ENCODE measurements around the gene DMRTB1. TPM values are rescaled to one million over a fixed set of nuclear protein-coding genes. Genes with fewer than 3 reads are reported as not detected.

DMRTB1 gene
- total RNA-seq, 2 experiments from 2014 or later, result not detected

- Mint-ChIP-seq H3K9me3 (no peaks in the 10 kb centered on the region), H3K4me1 (no peaks in the 10 kb centered on the region), H3K36me3 (no peaks in the 10 kb centered on the region), H3K27ac (no peak overlapping the region), H3K27me3 (peaks cover 5% of the 10 kb centered on the region), H3K4me3 (no peak overlapping the region)
- no peak for DNase-seq
- no peak for ATAC-seq (ENCODE audit: low read depth)
- POLR2A ChIA-PET, result no interaction called here
These were observed 18.7 kb downstream of the DMRTB1 start for GRCh38 chr1:53477651-53478501.

- H3K4me1 Mint-ChIP-seq, result no peaks in the 10 kb centered on the region
- H3K36me3 Mint-ChIP-seq, result no peaks in the 10 kb centered on the region
- DNase-seq (no peak), ATAC-seq (ENCODE audit: low read depth) (no peak)
- H3K4me3 Mint-ChIP-seq, result no peak overlapping the region
- POLR2A ChIA-PET, result no interaction called here
- H3K27ac Mint-ChIP-seq, result no peak overlapping the region
- H3K27me3 Mint-ChIP-seq, result peaks cover 5% of the 10 kb centered on the region
- no peaks in the 10 kb centered on the region for H3K9me3 Mint-ChIP-seq
These were observed 19.3 kb downstream of the DMRTB1 start for GRCh38 chr1:53478502-53478818.

- DNase-seq, result no peak
- Mint-ChIP-seq H3K27ac (no peak overlapping the region), H3K4me1 (peaks cover 1% of the 10 kb centered on the region), H3K36me3 (no peaks in the 10 kb centered on the region), H3K27me3 (peaks cover 5% of the 10 kb centered on the region), H3K4me3 (no peak overlapping the region), H3K9me3 (no peaks in the 10 kb centered on the region)
- POLR2A ChIA-PET, result no interaction called here
- ATAC-seq (ENCODE audit: low read depth), result no peak
These were observed 21.5 kb downstream of the DMRTB1 start for GRCh38 chr1:53480678-53481077.

- H3K27me3 Mint-ChIP-seq, result peaks cover 5% of the 10 kb centered on the region
- DNase-seq, result no peak
- peaks cover 1% of the 10 kb centered on the region for H3K4me1 Mint-ChIP-seq
- POLR2A ChIA-PET, result no interaction called here
- no peak overlapping the region for H3K27ac Mint-ChIP-seq
- no peak overlapping the region for H3K4me3 Mint-ChIP-seq
- no peaks in the 10 kb centered on the region for H3K9me3 Mint-ChIP-seq
- ATAC-seq (ENCODE audit: low read depth), result no peak
- H3K36me3 Mint-ChIP-seq, result no peaks in the 10 kb centered on the region
These were observed 22.3 kb downstream of the DMRTB1 start for GRCh38 chr1:53481456-53481855.

GRCh38 chr1:53482441-53483153, 23.4 kb downstream of the DMRTB1 start:
- no peak for DNase-seq
- no peak for ATAC-seq (ENCODE audit: low read depth)
- peaks cover 1% of the 10 kb centered on the region for H3K4me1 Mint-ChIP-seq
- POLR2A ChIA-PET, result no interaction called here
- peaks cover 10% of the 10 kb centered on the region for H3K27me3 Mint-ChIP-seq
- H3K4me3 Mint-ChIP-seq, result no peak overlapping the region
- H3K9me3 Mint-ChIP-seq, result no peaks in the 10 kb centered on the region
- H3K36me3 Mint-ChIP-seq, result no peaks in the 10 kb centered on the region
- no peak overlapping the region for H3K27ac Mint-ChIP-seq

GRCh38 chr1:53483170-53483569, 24.0 kb downstream of the DMRTB1 start:
- Mint-ChIP-seq H3K4me3 (no peak overlapping the region), H3K36me3 (no peaks in the 10 kb centered on the region), H3K27me3 (peaks cover 14% of the 10 kb centered on the region), H3K27ac (no peak overlapping the region), H3K9me3 (no peaks in the 10 kb centered on the region), H3K4me1 (peaks cover 1% of the 10 kb centered on the region)
- no peak for ATAC-seq (ENCODE audit: low read depth)
- no peak for DNase-seq
- POLR2A ChIA-PET, result no interaction called here

GRCh38 chr1:53483656-53484055, 24.5 kb downstream of the DMRTB1 start:
- POLR2A ChIA-PET, result no interaction called here
- ATAC-seq (ENCODE audit: low read depth) (no peak), DNase-seq (no peak)
- Mint-ChIP-seq H3K27ac (no peak overlapping the region), H3K36me3 (no peaks in the 10 kb centered on the region), H3K9me3 (no peaks in the 10 kb centered on the region), H3K4me1 (peaks cover 1% of the 10 kb centered on the region), H3K4me3 (no peak overlapping the region), H3K27me3 (peaks cover 18% of the 10 kb centered on the region)

GRCh38 chr1:53484705-53485477, 25.7 kb downstream of the DMRTB1 start:
- Mint-ChIP-seq H3K27ac (no peak overlapping the region), H3K36me3 (no peaks in the 10 kb centered on the region), H3K27me3 (peaks cover 21% of the 10 kb centered on the region), H3K4me3 (no peak overlapping the region), H3K4me1 (peaks cover 1% of the 10 kb centered on the region), H3K9me3 (no peaks in the 10 kb centered on the region)
- DNase-seq (no peak), ATAC-seq (ENCODE audit: low read depth) (no peak)
- POLR2A ChIA-PET, result no interaction called here

- DNase-seq (peak; percentile 81), ATAC-seq (ENCODE audit: low read depth) (peak; percentile 81)
- POLR2A ChIA-PET, result no interaction called here
- Mint-ChIP-seq H3K27me3 (peaks cover 21% of the 10 kb centered on the region), H3K9me3 (no peaks in the 10 kb centered on the region), H3K36me3 (no peaks in the 10 kb centered on the region), H3K4me3 (no peak overlapping the region), H3K27ac (no peak overlapping the region), H3K4me1 (peaks cover 1% of the 10 kb centered on the region)
These were observed 26.5 kb downstream of the DMRTB1 start for GRCh38 chr1:53485478-53486394.

- no peaks in the 10 kb centered on the region for H3K9me3 Mint-ChIP-seq
- POLR2A ChIA-PET, result no interaction called here
- peaks cover 1% of the 10 kb centered on the region for H3K4me1 Mint-ChIP-seq
- H3K27ac Mint-ChIP-seq, result no peak overlapping the region
- H3K27me3 Mint-ChIP-seq, result peaks cover 21% of the 10 kb centered on the region
- no peaks in the 10 kb centered on the region for H3K36me3 Mint-ChIP-seq
- no peak overlapping the region for H3K4me3 Mint-ChIP-seq
- ATAC-seq (ENCODE audit: low read depth), result no peak
- no peak for DNase-seq
These were observed 27.3 kb downstream of the DMRTB1 start for GRCh38 chr1:53486395-53487026.

GRCh38 chr1:53490351-53490750, 31.2 kb downstream of the DMRTB1 start:
- Mint-ChIP-seq H3K27ac (no peak overlapping the region), H3K36me3 (no peaks in the 10 kb centered on the region), H3K4me1 (no peaks in the 10 kb centered on the region), H3K4me3 (no peak overlapping the region), H3K27me3 (peaks cover 31% of the 10 kb centered on the region), H3K9me3 (no peaks in the 10 kb centered on the region)
- POLR2A ChIA-PET, result no interaction called here
- ATAC-seq (ENCODE audit: low read depth), result no peak
- no peak for DNase-seq

GRCh38 chr1:53495633-53496345, 36.6 kb downstream of the DMRTB1 start:
- Mint-ChIP-seq H3K36me3 (no peaks in the 10 kb centered on the region), H3K27me3 (peaks cover 11% of the 10 kb centered on the region), H3K9me3 (no peaks in the 10 kb centered on the region), H3K4me1 (peaks cover 3% of the 10 kb centered on the region), H3K27ac (no peak overlapping the region), H3K4me3 (no peak overlapping the region)
- DNase-seq, result no peak
- ATAC-seq (ENCODE audit: low read depth), result no peak
- POLR2A ChIA-PET, result no interaction called here
